Hematopoietic multipotent progenitor cell treated with erythropoietin and hydrocortisone succinate and interleukin-3 and kit ligand, for 4 days (in vitro differentiated cells): ENCODE measurements around the gene ISL2.

Experiments
- DNase-seq: peaks from one replicate; pipeline ENCODE4 v3.0.0-alpha.2; 2015

The ISL2 gene

DNA sequence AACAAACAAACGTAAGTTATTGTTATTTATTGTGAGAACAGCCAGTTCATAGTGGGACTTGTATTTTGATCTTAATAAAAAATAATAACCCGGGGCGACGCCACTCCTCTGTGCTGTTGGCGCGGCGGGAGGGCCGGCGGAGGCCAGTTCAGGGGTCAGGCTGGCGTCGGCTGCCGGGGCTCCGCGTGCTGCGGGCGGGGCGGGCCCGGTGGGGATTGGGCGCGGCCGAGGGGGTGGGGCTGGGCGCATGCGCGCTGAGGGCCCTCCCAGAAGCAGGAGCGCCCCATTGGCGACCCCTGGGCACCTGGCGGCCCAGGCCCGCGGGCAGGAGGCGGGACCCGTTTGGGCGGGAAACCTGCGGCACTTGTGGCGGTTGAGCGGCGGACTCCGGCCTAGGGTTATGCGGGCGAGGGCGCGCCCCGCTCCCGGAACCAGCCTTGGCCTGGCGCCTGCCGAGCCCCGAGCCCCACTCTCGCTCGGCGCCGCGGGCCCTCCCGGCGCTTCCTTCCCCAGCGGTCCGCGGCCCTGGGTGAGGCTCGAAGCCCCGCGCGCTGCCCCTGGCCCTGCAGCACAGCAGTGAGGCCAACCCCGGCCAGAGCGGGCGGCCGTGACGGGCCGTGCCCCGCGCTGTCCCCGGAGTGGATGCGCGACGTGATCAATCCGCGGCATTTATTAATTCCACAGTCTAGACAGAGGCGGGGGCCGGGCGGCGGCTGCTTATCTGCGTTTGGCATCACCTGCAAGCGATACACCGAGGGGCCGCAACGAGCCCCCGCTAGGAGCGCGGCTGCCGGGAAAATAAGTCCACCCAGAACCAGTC is 6.0 kb downstream of the ISL2 start:
- DNase-seq, result peak; percentile 25

DNA sequence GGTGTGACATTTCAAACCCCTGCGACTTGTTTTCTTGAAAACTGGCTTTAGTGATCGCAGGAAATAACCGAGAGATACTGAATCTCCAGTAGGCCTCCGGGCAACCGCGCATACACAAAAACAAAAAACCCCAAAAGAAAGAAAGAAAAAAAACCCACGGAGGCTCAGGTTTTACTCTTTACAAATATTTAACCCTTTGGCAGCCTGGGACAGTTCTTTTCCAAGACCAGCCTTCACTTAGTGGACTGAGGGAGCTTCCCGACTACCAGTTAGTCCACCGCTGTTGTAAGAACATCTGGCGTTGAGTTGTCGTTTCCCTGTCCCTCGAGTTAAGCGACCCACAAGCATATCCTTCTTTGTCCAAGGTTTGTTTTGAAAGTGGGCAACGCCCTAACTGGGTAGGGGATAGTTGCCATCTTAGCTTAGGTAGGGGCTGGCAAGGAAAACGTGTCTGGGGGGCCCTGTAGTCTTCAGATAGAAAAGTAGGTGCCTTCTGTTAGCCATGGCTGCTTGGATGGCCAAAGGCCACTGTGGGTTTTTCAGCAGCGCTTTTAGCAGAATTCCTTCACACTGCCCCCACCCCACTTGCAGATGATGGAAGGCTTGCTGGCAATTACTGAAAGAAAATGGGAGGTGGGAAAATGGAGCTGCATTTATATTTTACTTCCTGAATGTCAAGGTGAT is 6.9 kb downstream of the ISL2 start:
- DNase-seq, result peak; percentile 20

GRCh38 chr15:76344893-76345582 is 8.5 kb downstream of the ISL2 start:
- DNase-seq, result no peak

GRCh38 chr15:76345583-76345879 is 9.0 kb downstream of the ISL2 start:
- no peak for DNase-seq

- DNase-seq, result peak; percentile 26
Observed at GRCh38 chr15:76345880-76346668, 9.5 kb downstream of the ISL2 start.

- DNase-seq, result peak; percentile 43
Observed at GRCh38 chr15:76346669-76347481, 10.3 kb downstream of the ISL2 start.

GRCh38 chr15:76347482-76348055 is 11.0 kb downstream of the ISL2 start:
- no peak for DNase-seq

DNA sequence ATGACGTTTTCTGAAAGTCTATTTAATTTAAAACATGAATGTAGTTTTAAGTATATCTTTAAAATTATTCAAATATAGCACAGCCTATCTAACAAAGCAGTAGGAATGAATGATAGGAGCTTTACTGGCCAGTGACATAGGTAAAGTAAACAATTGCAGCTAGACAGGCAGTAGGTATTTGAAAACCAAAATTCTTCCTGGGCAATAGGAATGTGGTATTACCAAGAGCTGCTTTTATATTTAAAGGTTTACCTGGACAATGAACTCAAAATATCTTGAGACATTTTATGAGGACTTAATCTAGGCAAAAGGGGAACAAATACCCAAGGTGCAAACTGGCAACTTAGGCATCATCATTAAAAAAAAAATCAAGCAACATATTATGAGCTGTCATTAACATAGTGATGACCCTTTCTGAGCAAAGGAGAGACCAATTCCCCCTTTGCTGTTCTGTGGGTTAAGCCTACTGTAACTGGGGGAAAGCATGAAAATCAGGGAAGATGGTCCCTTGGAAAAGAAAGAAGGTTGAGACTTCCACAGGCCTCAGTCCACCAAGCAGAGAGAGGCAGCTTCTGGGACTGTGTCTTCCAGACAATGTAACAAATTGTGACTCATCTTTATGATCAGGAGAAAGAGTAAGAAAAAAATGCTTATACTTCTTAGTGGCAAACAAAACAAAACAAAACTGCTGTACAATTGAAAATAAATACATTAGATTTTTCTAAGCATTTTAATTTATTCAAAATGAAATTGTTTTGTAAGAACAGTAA is 12.9 kb downstream of the ISL2 start:
- no peak for DNase-seq

GRCh38 chr15:76353023-76353577 is 16.5 kb downstream of the ISL2 start:
- DNase-seq, result no peak

DNA sequence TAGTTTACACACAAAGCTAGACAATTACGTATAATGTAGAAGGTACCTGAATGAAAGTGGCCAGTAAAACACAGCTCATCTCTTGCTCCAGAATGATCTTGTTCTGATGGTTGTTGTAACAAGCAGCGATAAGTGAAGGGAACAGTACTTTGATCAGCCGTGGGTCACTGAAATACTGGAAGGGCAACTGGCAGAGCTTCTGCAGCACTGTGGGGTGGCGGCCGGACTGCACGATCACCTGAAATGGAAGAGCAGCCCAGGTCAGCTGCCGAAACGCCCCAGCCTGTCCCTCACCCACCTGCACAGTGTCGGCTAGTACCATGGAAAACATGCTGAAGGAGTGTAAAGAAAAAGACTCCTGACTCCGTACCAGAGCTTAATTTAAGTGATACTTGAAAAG is 17.3 kb downstream of the ISL2 start:
- DNase-seq, result no peak

DNA sequence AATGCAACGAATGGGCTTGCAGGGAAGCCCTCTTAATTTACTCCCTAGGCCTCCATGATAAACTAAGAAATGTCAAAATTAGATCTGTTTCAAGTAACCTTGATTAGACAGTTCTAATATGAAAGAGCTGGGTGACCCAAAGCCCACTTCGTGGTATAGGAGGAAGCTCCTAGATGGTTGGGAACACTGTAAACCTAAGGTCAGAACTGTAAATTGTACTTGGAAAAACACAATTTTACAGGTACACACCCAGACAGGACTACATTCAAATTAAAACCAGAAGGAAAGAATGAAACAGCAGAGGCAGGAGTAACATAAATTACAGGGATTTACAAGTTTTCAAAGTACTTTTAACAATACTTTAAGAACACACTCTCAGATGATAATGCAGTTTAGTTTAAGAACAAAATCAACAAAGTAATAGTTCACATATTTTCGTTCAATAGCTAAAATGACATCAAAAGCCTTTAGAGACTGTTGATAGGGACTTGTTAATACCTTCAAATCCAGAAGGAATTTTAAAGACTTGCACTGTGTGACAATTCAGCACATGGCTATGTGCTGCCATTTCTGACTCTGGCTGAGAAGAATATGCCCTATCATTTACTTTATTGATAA is 18.4 kb downstream of the ISL2 start:
- DNase-seq, result no peak

DNA sequence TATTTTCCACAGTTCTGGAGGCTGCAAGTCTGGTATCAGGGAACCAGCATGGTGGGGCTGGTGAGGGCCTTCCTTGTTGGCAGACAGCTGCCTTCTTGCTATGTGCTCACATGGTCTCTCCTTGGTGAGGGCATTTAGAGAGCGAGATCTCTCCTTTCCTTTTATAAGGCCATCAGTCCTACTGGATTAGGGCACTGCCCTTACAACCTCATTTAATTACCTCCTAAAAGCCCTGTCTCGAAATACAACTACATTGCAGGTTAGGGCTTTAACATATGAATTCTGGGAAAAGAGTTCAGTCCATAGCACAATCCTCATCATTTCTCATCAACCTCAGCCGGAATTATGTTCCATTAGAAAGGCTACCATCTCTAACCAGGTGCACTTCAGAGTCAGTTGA is 21.9 kb downstream of the ISL2 start:
- DNase-seq, result no peak

GRCh38 chr15:76359152-76359551 is 22.6 kb downstream of the ISL2 start:
- DNase-seq, result no peak

- no peak for DNase-seq
Observed at GRCh38 chr15:76360416-76360815, 23.8 kb downstream of the ISL2 start.

GRCh38 chr15:76363251-76363650 is 26.7 kb downstream of the ISL2 start:
- no peak for DNase-seq

DNA sequence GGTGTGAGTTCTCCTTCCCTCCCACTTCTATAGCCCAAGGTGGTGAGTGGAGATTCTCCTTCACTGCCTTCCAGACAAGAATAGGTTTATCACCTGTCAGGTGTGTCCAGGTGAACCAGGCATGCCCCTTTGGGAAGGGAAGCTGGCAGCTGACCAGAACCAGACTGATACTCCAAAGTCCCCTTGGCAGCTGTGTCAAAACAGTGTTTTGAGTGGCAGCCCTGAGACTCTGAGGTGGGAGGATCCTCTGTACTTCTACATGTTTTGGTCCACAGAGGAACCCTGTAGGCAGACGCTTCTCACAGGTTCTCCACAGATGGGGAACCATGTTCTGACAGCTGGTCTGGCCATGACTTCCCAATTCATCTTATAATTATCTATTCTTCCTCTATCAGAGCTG is 30.1 kb downstream of the ISL2 start:
- no peak for DNase-seq

- DNase-seq, result no peak
Observed at GRCh38 chr15:76368122-76368621, 31.6 kb downstream of the ISL2 start.

DNA sequence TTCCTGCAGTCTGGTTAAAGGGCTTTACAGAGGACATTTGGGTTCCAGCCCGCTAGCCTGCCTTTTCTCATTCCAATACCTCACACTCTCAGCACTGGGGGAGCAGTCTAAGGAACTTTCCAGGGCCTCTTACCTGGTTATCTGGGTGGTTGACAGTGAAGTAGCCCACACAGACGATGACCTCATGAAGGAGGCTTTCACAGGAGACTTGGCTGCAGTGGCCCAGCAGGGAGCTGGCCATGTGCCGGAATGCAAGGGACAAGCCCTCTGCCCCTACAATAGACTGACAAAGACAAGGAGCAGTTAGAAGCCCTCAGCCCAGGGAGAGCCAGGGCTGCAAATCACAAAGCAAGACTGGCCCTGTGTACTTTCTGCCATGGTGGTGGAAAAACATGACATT is 39.5 kb downstream of the ISL2 start:
- DNase-seq, result no peak

DNA sequence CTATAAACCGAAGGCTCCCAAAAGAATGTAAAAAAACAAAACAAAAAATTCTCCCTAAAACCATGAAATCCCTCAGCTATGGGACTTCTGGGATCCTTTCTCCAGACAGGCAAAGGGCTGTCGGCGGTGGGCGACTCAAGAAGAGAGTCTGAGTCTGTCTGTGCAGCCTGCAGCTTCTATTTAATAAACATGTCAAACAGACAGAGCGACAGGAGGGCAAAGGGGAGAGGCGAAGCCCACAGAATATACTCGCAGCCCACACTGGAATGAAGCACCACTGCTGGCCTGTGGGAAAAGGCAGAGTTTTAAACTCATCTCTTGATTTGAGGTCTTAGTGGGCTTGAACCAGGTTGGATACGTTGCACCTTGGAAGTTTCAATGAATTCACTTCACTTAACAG is 40.2 kb downstream of the ISL2 start:
- DNase-seq, result no peak

- no peak for DNase-seq
Observed at GRCh38 chr15:76377217-76377616, 40.6 kb downstream of the ISL2 start.
